Naive thymus-derived CD4-positive, alpha-beta T cell (primary cell): ENCODE measurements around the gene TCERG1L. TPM values are rescaled to one million over a fixed set of nuclear protein-coding genes. Genes with fewer than 3 reads are reported as not detected.

ENCODE experiments used
- ATAC-seq: fragments of 150-1000 bp; cut with Tn5 transposase; 2 replicates; pipeline ENCODE4 v1.10.0; 2021; ENCODE audit warnings: mild to moderate bottlenecking, moderate library complexity
- CTCF ChIA-PET: fragments of 350-600 bp; sonication (Branson Sonifier 250); formaldehyde crosslinking; loops from one replicate; lab custom pipeline; 2021; ENCODE audit warnings: antibody characterized with exemption; lab: Charles Lee
- POLR2A ChIA-PET: fragments of 350-600 bp; sonication (Branson Sonifier 250); formaldehyde crosslinking; loops from one replicate; lab custom pipeline; 2021; ENCODE audit warnings: antibody characterized with exemption, inconsistent platforms; lab: Charles Lee
- DNase-seq, 9 donors: peaks; one replicate each; pipeline versions ENCODE4 v3.0.0 to v3.0.0-alpha.2; 2020 to 2022; ENCODE audit warnings: mixed read lengths in 1 of 9
- H3K27ac ChIP-seq: one replicate; pipeline ENCODE4 v1.7.0; 2013; ENCODE audit warnings: mild to moderate bottlenecking, low read depth, low read length, moderate library complexity
- H3K27me3 ChIP-seq, 2 donors: one replicate each; pipeline ENCODE4 v1.7.0; 2013; ENCODE audit warnings: low read length in 2 of 2, mild to moderate bottlenecking in 2 of 2, moderate library complexity in 2 of 2; ENCODE audit not compliant: control insufficient read depth in 2 of 2, insufficient read depth in 2 of 2
- H3K36me3 ChIP-seq, 3 experiments: 1 replicate in 2 of 3; 2 replicates in 1 of 3; pipeline ENCODE4 v1.7.0; 2013; ENCODE audit warnings: low read length in 3 of 3, mild to moderate bottlenecking in 3 of 3, moderate library complexity in 1 of 3; ENCODE audit not compliant: insufficient read depth in 3 of 3, control insufficient read depth in 2 of 3
- H3K4me1 ChIP-seq, 2 donors: one replicate each; pipeline ENCODE4 v1.7.0; 2013; ENCODE audit warnings: low read length in 2 of 2, mild to moderate bottlenecking in 2 of 2, moderate library complexity in 1 of 2; ENCODE audit not compliant: control insufficient read depth in 2 of 2, insufficient read depth in 2 of 2
- H3K4me3 ChIP-seq: 2 replicates; pipeline ENCODE4 v1.7.0; 2013; ENCODE audit warnings: mild to moderate bottlenecking, low read length
- H3K9me3 ChIP-seq, 3 experiments: 1 replicate in 2 of 3; 2 replicates in 1 of 3; pipeline ENCODE4 v1.7.0; 2013; ENCODE audit warnings: low read length in 3 of 3; ENCODE audit not compliant: control insufficient read depth in 2 of 3
- H3K27ac Mint-ChIP-seq, 9 donors: one replicate each; pipeline ENCODE4 v1.8.0; 2020 to 2022; ENCODE audit warnings: mixed read lengths in 9 of 9, mild to moderate bottlenecking in 8 of 9, moderate library complexity in 5 of 9, inconsistent platforms in 2 of 9
- H3K27me3 Mint-ChIP-seq, 5 donors: one replicate each; pipeline ENCODE4 v1.8.0; 2021 to 2022; ENCODE audit warnings: mixed read lengths in 5 of 5, mild to moderate bottlenecking in 1 of 5
- H3K36me3 Mint-ChIP-seq, 5 donors: one replicate each; pipeline ENCODE4 v1.8.0; 2020 to 2022; ENCODE audit warnings: mixed read lengths in 5 of 5, mild to moderate bottlenecking in 3 of 5, inconsistent platforms in 1 of 5
- H3K4me1 Mint-ChIP-seq, 7 donors: one replicate each; pipeline ENCODE4 v1.8.0; 2020 to 2022; ENCODE audit warnings: mixed read lengths in 7 of 7, mild to moderate bottlenecking in 3 of 7, inconsistent platforms in 1 of 7
- H3K4me3 Mint-ChIP-seq, 10 donors: one replicate each; pipeline ENCODE4 v1.8.0; 2020 to 2022; ENCODE audit warnings: mild to moderate bottlenecking in 10 of 10, mixed read lengths in 10 of 10, moderate library complexity in 6 of 10, inconsistent platforms in 2 of 10
- H3K9me3 Mint-ChIP-seq, 11 donors: one replicate each; pipeline ENCODE4 v1.8.0; 2020 to 2022; ENCODE audit warnings: mixed read lengths in 11 of 11, mild to moderate bottlenecking in 4 of 11, inconsistent platforms in 1 of 11, moderate library complexity in 1 of 11
- intact Hi-C, 2 donors: fragments of 100-400 bp; cut with micrococcal nuclease; formaldehyde crosslinking; loops; one replicate each; pipeline ENCODE4 v1.15.1; 2023
- polyA plus RNA-seq, 2 donors: library from polyadenylated mRNA; unstranded; fragments of 300-500 nt; fragmentation: Illumina TruSeq; gene quantifications; one replicate each; pipeline ENCODE4 v1.2.3, GENCODE V29; 2021
- total RNA-seq, 6 experiments: library from RNA in 5 of 6; stranded (reverse) in 5 of 6; gene quantifications; 1 replicate in 5 of 6; 2 replicates in 1 of 6; pipeline ENCODE4 v1.2.3 and lab custom pipeline; 2021 to 2026

TCERG1L gene
- total and polyA plus RNA-seq, 7 experiments from 2014 or later: 0.11 to 0.42 (median 0.39) TPM; not detected in 4

DNA sequence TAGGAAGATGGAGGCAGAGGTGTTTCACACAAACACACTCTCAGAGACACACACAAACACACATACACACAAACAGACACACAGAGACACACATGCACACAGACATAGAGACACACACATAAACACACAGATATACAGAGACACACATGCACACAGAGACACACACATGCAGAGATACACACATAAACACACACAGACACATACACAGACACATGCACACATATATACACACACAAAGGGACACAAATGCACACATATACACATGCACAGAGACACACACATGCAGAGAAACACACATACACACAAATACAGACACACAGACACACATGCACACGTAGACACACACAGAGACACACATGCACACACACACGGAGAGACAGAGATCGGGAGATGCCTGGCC is 163.3 kb downstream of the TCERG1L start:
- H3K27me3 Mint-ChIP-seq: no peaks in the 10 kb centered on the region
- ChIA-PET POLR2A (no interaction called here), CTCF (no interaction called here)
- DNase-seq (no peak), ATAC-seq (no peak)
- Histone ChIP-seq H3K9me3 (no peaks in the 10 kb centered on the region), H3K27ac (no peak overlapping the region), H3K4me1 (no peaks in the 10 kb centered on the region), H3K27me3 (no peaks in the 10 kb centered on the region), H3K36me3 (no peaks in the 10 kb centered on the region), H3K4me3 (no peak overlapping the region)
- H3K9me3 Mint-ChIP-seq: peaks cover 5 to 23% (median 13%) of the 10 kb centered on the region in 11 donors
- peaks cover 0 to 13% (median 5%) of the 10 kb centered on the region in 5 donors for H3K36me3 Mint-ChIP-seq
- H3K4me3 Mint-ChIP-seq: no peak overlapping the region
- H3K4me1 Mint-ChIP-seq: no peaks in the 10 kb centered on the region
- H3K27ac Mint-ChIP-seq: no peak overlapping the region
- intact Hi-C loops: no loop called here

DNA sequence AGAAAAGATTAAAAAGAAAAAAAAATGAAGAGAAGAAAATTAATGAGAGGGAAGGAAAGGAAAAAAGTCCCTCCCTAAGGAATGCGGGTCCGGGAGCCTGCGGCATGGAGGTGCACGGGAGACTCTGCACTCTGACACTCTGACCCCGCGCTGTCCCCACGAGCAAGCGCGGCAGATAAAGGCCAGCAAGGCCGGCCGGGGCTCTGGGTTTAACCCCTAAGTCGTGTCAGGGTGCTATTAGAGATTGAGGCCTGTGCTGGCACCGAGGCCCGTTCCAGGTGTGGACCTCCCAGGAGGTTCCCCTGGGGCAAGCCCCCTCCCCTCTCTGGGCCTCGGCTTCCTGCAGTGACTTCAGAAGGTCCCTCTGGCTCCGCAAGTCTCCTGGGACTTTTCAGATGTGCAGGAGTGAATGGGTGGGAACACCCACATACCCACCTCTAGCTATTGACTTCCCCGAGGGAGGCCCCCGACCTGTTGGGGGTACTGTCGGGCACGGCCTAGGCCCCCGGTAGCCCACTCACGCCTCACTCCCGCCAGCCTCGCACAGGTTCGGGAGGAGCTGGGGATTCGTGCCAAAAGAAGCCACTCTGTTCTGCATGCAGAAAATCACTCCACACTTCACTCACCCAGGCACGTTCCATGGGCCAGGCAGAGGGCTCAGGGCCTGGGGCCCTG is 164.1 kb downstream of the TCERG1L start:
- no peak for DNase-seq
- intact Hi-C loops: no loop called here
- Mint-ChIP-seq H3K27me3 (no peaks in the 10 kb centered on the region), H3K9me3 (peaks cover 5 to 15% (median 10%) of the 10 kb centered on the region in 11 donors), H3K36me3 (peaks cover 0 to 8% (median 4%) of the 10 kb centered on the region in 5 donors), H3K27ac (no peak overlapping the region), H3K4me1 (no peaks in the 10 kb centered on the region), H3K4me3 (no peak overlapping the region)
- no peaks in the 10 kb centered on the region for H3K36me3 ChIP-seq
- H3K27me3 ChIP-seq: no peaks in the 10 kb centered on the region
- no peaks in the 10 kb centered on the region for H3K9me3 ChIP-seq
- no peak overlapping the region for H3K4me3 ChIP-seq
- no peaks in the 10 kb centered on the region for H3K4me1 ChIP-seq
- ChIA-PET POLR2A (no interaction called here), CTCF (no interaction called here)
- no peak for ATAC-seq
- no peak overlapping the region for H3K27ac ChIP-seq

DNA sequence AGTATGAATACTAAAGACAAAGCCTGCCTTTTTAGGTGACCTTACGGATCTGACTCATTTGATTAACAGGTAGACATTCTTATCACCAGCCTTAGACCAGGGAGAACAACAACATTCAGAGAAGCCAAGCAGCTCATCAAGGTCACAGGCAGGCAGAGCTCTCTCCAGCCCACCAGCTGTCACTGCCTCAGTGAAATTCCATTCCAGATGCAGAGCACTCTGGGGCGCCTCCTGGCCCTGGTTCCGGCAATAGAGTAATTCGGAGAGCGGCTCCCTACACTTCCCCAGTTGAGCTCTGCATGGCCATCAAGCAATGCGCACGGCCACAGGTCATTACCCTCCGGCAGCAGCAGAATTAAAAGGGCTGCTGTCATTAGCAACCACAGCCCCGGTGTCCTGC is 164.7 kb downstream of the TCERG1L start:
- H3K4me1 Mint-ChIP-seq: peaks cover 0 to under 1% (median 0%) of the 10 kb centered on the region in 7 donors
- peaks cover 0 to 8% (median 4%) of the 10 kb centered on the region in 11 donors for H3K9me3 Mint-ChIP-seq
- H3K4me1 ChIP-seq: no peaks in the 10 kb centered on the region
- no peaks in the 10 kb centered on the region for H3K36me3 ChIP-seq
- ATAC-seq (no peak), DNase-seq (no peak)
- H3K36me3 Mint-ChIP-seq: peaks cover 0 to 2% (median 0%) of the 10 kb centered on the region in 5 donors
- H3K27ac Mint-ChIP-seq: no peak overlapping the region
- no peak overlapping the region for H3K4me3 Mint-ChIP-seq
- intact Hi-C loops: no loop called here
- H3K9me3 ChIP-seq: no peaks in the 10 kb centered on the region
- no peak overlapping the region for H3K4me3 ChIP-seq
- no peaks in the 10 kb centered on the region for H3K27me3 ChIP-seq
- ChIA-PET POLR2A (no interaction called here), CTCF (no interaction called here)
- H3K27ac ChIP-seq: no peak overlapping the region
- peaks cover 0 to 1% (median 0%) of the 10 kb centered on the region in 5 donors for H3K27me3 Mint-ChIP-seq

DNA sequence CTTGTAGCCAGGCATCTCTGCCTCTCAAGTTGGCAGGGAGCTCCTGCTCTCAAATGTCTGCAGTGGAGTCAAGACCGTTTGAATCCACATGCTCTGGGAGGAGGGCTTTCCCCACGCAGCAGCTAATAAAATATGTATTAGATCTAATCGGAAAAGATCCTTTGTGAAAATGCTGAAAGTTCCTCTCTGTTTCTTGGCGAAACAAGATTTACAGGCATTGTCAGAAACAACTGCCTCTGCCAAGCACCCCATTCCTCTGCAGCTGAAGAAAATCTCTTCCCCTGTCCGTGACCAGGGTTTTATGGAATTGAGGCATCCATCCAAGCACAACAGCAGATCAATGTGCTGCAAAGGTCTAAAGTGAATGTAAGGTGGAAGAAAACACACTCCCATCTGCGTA is 165.8 kb downstream of the TCERG1L start:
- Histone ChIP-seq H3K4me3 (no peak overlapping the region), H3K27me3 (no peaks in the 10 kb centered on the region), H3K9me3 (no peaks in the 10 kb centered on the region), H3K4me1 (no peaks in the 10 kb centered on the region), H3K27ac (no peak overlapping the region), H3K36me3 (no peaks in the 10 kb centered on the region)
- H3K36me3 Mint-ChIP-seq: no peaks in the 10 kb centered on the region
- CTCF ChIA-PET: no interaction called here
- ATAC-seq (no peak), DNase-seq (no peak)
- POLR2A ChIA-PET: no interaction called here
- H3K27ac Mint-ChIP-seq: no peak overlapping the region
- peaks cover 0 to 7% (median 0%) of the 10 kb centered on the region in 5 donors for H3K27me3 Mint-ChIP-seq
- peaks cover 0 to 1% (median 0%) of the 10 kb centered on the region in 7 donors for H3K4me1 Mint-ChIP-seq
- H3K9me3 Mint-ChIP-seq: peaks cover 0 to 4% (median 0%) of the 10 kb centered on the region in 11 donors
- H3K4me3 Mint-ChIP-seq: no peak overlapping the region
- intact Hi-C loops: no loop called here

DNA sequence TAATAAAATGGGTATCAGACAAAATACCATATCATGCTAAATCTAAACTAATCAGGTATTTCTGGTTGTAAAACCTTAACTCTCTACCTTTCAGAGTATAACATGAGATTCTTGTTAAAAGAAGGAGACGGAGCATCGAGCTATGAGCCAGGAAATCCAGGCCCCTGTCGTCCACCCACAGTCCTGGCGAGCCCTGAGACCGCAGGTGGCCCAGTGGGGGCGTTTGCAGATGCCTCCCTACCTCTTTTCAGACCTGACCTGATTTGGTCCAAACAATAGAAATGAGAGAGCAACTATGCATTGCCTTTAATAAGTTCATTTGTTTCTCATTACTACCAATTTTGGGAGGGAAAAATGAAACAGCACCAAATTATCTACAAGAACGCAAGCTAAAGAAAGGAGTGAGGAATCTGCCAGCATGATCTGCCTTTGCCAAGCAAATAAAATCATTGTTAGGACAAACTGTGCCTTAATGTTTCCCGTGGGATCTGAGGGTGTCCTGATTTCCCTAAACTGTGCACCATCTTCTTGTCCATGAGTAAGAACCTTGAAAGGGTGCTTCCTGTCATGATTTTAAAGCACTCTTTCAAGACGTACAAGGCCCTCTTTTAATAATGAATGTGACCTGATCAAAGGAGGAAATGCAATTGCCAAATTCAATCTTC is 166.7 kb downstream of the TCERG1L start:
- Mint-ChIP-seq H3K36me3 (no peaks in the 10 kb centered on the region), H3K9me3 (peaks cover 0 to 4% (median 0%) of the 10 kb centered on the region in 11 donors), H3K4me1 (peaks cover 0 to 1% (median 0%) of the 10 kb centered on the region in 7 donors), H3K27me3 (peaks cover 0 to 7% (median 0%) of the 10 kb centered on the region in 5 donors), H3K27ac (no peak overlapping the region), H3K4me3 (no peak overlapping the region)
- H3K27me3 ChIP-seq: no peaks in the 10 kb centered on the region
- intact Hi-C loops: no loop called here
- CTCF ChIA-PET: no interaction called here
- no peaks in the 10 kb centered on the region for H3K36me3 ChIP-seq
- H3K9me3 ChIP-seq: no peaks in the 10 kb centered on the region
- no peak overlapping the region for H3K4me3 ChIP-seq
- no peak overlapping the region for H3K27ac ChIP-seq
- no peaks in the 10 kb centered on the region for H3K4me1 ChIP-seq
- DNase-seq (no peak), ATAC-seq (no peak)
- POLR2A ChIA-PET: no interaction called here

DNA sequence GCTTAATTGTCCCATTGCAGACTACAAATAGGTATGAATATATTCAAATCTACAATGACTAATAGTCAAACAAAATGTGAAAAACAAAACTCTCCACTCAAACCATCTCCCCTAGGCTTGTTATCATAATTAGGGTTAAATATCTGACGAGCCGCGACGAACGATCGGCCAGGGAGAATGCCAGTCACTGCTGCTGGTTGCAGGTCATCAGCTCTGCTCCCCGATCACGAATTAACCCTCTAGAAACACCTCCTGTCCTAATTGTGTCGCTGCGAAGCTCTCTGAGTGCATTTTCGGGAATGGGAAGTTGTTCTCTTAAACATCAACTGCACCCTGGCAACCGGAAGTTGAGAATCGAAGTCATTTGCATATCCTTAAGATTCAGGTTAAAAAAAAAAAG is 167.3 kb downstream of the TCERG1L start:
- Mint-ChIP-seq H3K36me3 (no peaks in the 10 kb centered on the region), H3K27me3 (peaks cover 0 to 7% (median 0%) of the 10 kb centered on the region in 5 donors), H3K9me3 (peaks cover 0 to 4% (median 0%) of the 10 kb centered on the region in 11 donors), H3K4me1 (peaks cover 0 to 1% (median 0%) of the 10 kb centered on the region in 7 donors), H3K4me3 (no peak overlapping the region), H3K27ac (no peak overlapping the region)
- no peaks in the 10 kb centered on the region for H3K36me3 ChIP-seq
- no peak overlapping the region for H3K27ac ChIP-seq
- ATAC-seq: no peak
- no peaks in the 10 kb centered on the region for H3K4me1 ChIP-seq
- DNase-seq: no peak
- POLR2A ChIA-PET: no interaction called here
- intact Hi-C loops: no loop called here
- H3K9me3 ChIP-seq: no peaks in the 10 kb centered on the region
- H3K4me3 ChIP-seq: no peak overlapping the region
- no peaks in the 10 kb centered on the region for H3K27me3 ChIP-seq
- CTCF ChIA-PET: no interaction called here
